ENCODE results near the gene IDH3A.
A peak's percentile ranks its signal among the peaks of the same experiment; 100 is the strongest.
"Not testable (repeated sequence)": the region's sequence is repeated elsewhere in the genome, so short reads cannot be mapped to it uniquely, and the experiment has no call there.

Gene IDH3A

GRCh38 chr15:78125267-78125666 is 23.9 kb upstream of the IDH3A start:
- no peak for DNase-seq (ENCODE audit: low read depth, low spot score)
- no peak overlapping the region for H3K4me3 ChIP-seq (ENCODE audit: low read length)

GRCh38 chr15:78127882-78128281 is 21.3 kb upstream of the IDH3A start:
- no peak for DNase-seq (ENCODE audit: low read depth, low spot score)
- no peak overlapping the region for H3K4me3 ChIP-seq (ENCODE audit: low read length)

GRCh38 chr15:78129077-78129750 is 19.9 kb upstream of the IDH3A start:
- no peak for DNase-seq (ENCODE audit: low read depth, low spot score)

GRCh38 chr15:78129751-78130287 is 19.3 kb upstream of the IDH3A start:
- DNase-seq (ENCODE audit: low read depth, low spot score), result peak; percentile 56
- H3K4me3 ChIP-seq (ENCODE audit: low read length), result no peak overlapping the region

More at GRCh38 chr15:78129077-78129750, 19.9 kb upstream of the IDH3A start:
- no peak overlapping the region for H3K4me3 ChIP-seq (ENCODE audit: low read length)

- H3K4me3 ChIP-seq (ENCODE audit: low read length), result peak overlapping the region; percentile 21
- DNase-seq (ENCODE audit: low read depth, low spot score), result no peak
These were observed 18.5 kb upstream of the IDH3A start for GRCh38 chr15:78130466-78131294.

- peak within 1 kb of the TSS; percentile 86 for H3K4me3 ChIP-seq (ENCODE audit: low read length)
- peak; percentile 63 for DNase-seq (ENCODE audit: low read depth, low spot score)
These were observed 17.7 kb upstream of the IDH3A start, which contains the start of gene CIB2 for GRCh38 chr15:78131295-78132061. Gene CIB2, minus strand, starts transcription at chr15:78131445. Its CDS starts 230 bp downstream, at chr15:78131215.

GRCh38 chr15:78133801-78134200 is 15.4 kb upstream of the IDH3A start:
- no peak overlapping the region for H3K4me3 ChIP-seq (ENCODE audit: low read length)
- no peak for DNase-seq (ENCODE audit: low read depth, low spot score)

GRCh38 chr15:78139578-78139977 is 9.6 kb upstream of the IDH3A start:
- no peak overlapping the region for H3K4me3 ChIP-seq (ENCODE audit: low read length)
- no peak for DNase-seq (ENCODE audit: low read depth, low spot score)

GRCh38 chr15:78140292-78140691 is 8.9 kb upstream of the IDH3A start:
- H3K4me3 ChIP-seq (ENCODE audit: low read length), result no peak overlapping the region
- no peak for DNase-seq (ENCODE audit: low read depth, low spot score)

- no peak overlapping the region for H3K4me3 ChIP-seq (ENCODE audit: low read length)
- no peak for DNase-seq (ENCODE audit: low read depth, low spot score)
These were observed 6.8 kb upstream of the IDH3A start for GRCh38 chr15:78142332-78142731.

GRCh38 chr15:78146425-78147154 is 2.6 kb upstream of the IDH3A start:
- H3K4me3 ChIP-seq (ENCODE audit: low read length), result no peak overlapping the region
- no peak for DNase-seq (ENCODE audit: low read depth, low spot score)

- H3K4me3 ChIP-seq (ENCODE audit: low read length), result no peak overlapping the region
- DNase-seq (ENCODE audit: low read depth, low spot score), result no peak
These were observed 1.6 kb upstream of the IDH3A start for GRCh38 chr15:78147566-78147965.

- peak overlapping the region; percentile 69 for H3K4me3 ChIP-seq (ENCODE audit: low read length)
- no peak for DNase-seq (ENCODE audit: low read depth, low spot score)
These were observed 632 bp upstream of the IDH3A start for GRCh38 chr15:78148392-78149067.

- DNase-seq (ENCODE audit: low read depth, low spot score), result no peak
- peak overlapping the region; percentile 69 for H3K4me3 ChIP-seq (ENCODE audit: low read length)
These were observed 916 bp downstream of the IDH3A start for GRCh38 chr15:78149805-78150751.

- H3K4me3 ChIP-seq (ENCODE audit: low read length); DNase-seq (ENCODE audit: low read depth, low spot score): not testable (repeated sequence)
These were observed 1.9 kb downstream of the IDH3A start for GRCh38 chr15:78151075-78151474.

- DNase-seq (ENCODE audit: low read depth, low spot score), result no peak
- H3K4me3 ChIP-seq (ENCODE audit: low read length), result no peak overlapping the region
These were observed 5.8 kb downstream of the IDH3A start for GRCh38 chr15:78154955-78155354.

- no peak overlapping the region for H3K4me3 ChIP-seq (ENCODE audit: low read length)
- no peak for DNase-seq (ENCODE audit: low read depth, low spot score)
These were observed 6.3 kb downstream of the IDH3A start for GRCh38 chr15:78155355-78155939.

Measured in Jurkat, Clone E6-1 (cell line).